ENCODE measurements around the gene GRK2.

GRK2 gene

GRCh38 chr11:67255353-67255752 is 10.9 kb upstream of the GRK2 start:
- DNase-seq = no peak

- no peak for DNase-seq
Observed at GRCh38 chr11:67255864-67256263, 10.4 kb upstream of the GRK2 start.

GRCh38 chr11:67256477-67257135 is 9.7 kb upstream of the GRK2 start:
- no peak for DNase-seq

GRCh38 chr11:67260406-67260805 is 5.9 kb upstream of the GRK2 start:
- no peak for DNase-seq

- peak; percentile 59 for DNase-seq
Observed at GRCh38 chr11:67260885-67261639, 5.2 kb upstream of the GRK2 start.

GRCh38 chr11:67261640-67261945 is 4.7 kb upstream of the GRK2 start:
- no peak for DNase-seq

- DNase-seq = no peak
Observed at GRCh38 chr11:67261946-67262681, 4.2 kb upstream of the GRK2 start.

- DNase-seq = peak; percentile 94
Observed at GRCh38 chr11:67262731-67263675, 3.3 kb upstream of the GRK2 start.

GRCh38 chr11:67264260-67264659 is 2.0 kb upstream of the GRK2 start:
- no peak for DNase-seq

GRCh38 chr11:67264877-67265632 is 1.2 kb upstream of the GRK2 start:
- DNase-seq = no peak

GRCh38 chr11:67265633-67266448 is 432 bp upstream of the GRK2 start:
- peak; percentile 60 for DNase-seq

GRCh38 chr11:67267188-67268080 is 1.2 kb downstream of the GRK2 start:
- DNase-seq = peak; percentile 80

GRCh38 chr11:67268081-67268961 is 2.0 kb downstream of the GRK2 start:
- no peak for DNase-seq

- DNase-seq = no peak
Observed at GRCh38 chr11:67268962-67269268, 2.6 kb downstream of the GRK2 start.

- DNase-seq = no peak
Observed at GRCh38 chr11:67269401-67270255, 3.4 kb downstream of the GRK2 start.

- no peak for DNase-seq
Observed at GRCh38 chr11:67270256-67271204, 4.3 kb downstream of the GRK2 start.

GRCh38 chr11:67271205-67271540 is 4.9 kb downstream of the GRK2 start:
- DNase-seq = no peak

Data from NCI-H510A treated with DMSO at 0.1 percent for 48 hours (cell line).